HepG2 (cell line): ENCODE data around the gene NARS2. TPM values are rescaled to one million over a fixed set of nuclear protein-coding genes. Genes with fewer than 3 reads are reported as not detected.

Experiments used
- AHR ChIP-seq: IDR thresholded peaks from 2 replicates; pipeline ENCODE4 v1.6.1; 2018; ENCODE audit warnings: missing genetic modification reagents, missing compliant biosample characterization
- ATF7 ChIP-seq, 2 experiments: fragments of 450-650 bp in 1 of 2; sonication (generic) in 1 of 2; formaldehyde crosslinking in 1 of 2; IDR thresholded peaks; 2 replicates each; pipeline versions ENCODE4 v1.4.0 to v1.6.1; 2016 to 2020; ENCODE audit warnings: antibody characterized with exemption in 1 of 2, mild to moderate bottlenecking in 1 of 2, missing genetic modification reagents in 1 of 2
- CENPT ChIP-seq: sonication (generic); formaldehyde crosslinking; IDR thresholded peaks from 2 replicates; pipeline ENCODE4 v1.8.0; 2022; ENCODE audit warnings: low read depth, mild to moderate bottlenecking, moderate library complexity, missing genetic modification reagents
- ELF1 ChIP-seq: sonication (generic); formaldehyde crosslinking; IDR thresholded peaks from 2 replicates; pipeline ENCODE4 v1.4.0; 2020; ENCODE audit warnings: missing genetic modification reagents
- EZH2 ChIP-seq: conservative IDR thresholded peaks from 2 replicates; pipeline ENCODE4 v1.6.1; 2012; ENCODE audit warnings: mild to moderate bottlenecking, low read depth, low read length, moderate library complexity
- GFI1 ChIP-seq: sonication (generic); formaldehyde crosslinking; IDR thresholded peaks from 2 replicates; pipeline ENCODE4 v1.5.0; 2020; ENCODE audit warnings: missing genetic modification reagents, mild to moderate bottlenecking, borderline replicate concordance
- KDM5B ChIP-seq: sonication (generic); formaldehyde crosslinking; IDR thresholded peaks from 2 replicates; pipeline ENCODE4 v1.4.0; 2020; ENCODE audit warnings: missing genetic modification reagents, mild to moderate bottlenecking, borderline replicate concordance
- POLR2A ChIP-seq, 2 experiments: IDR thresholded peaks; 2 replicates each; pipeline ENCODE4 v1.6.1; 2011; ENCODE audit warnings: low read depth in 2 of 2, low read length in 2 of 2, mild to moderate bottlenecking in 1 of 2, moderate library complexity in 1 of 2; ENCODE audit not compliant: insufficient read depth in 1 of 2
- RBFOX2 ChIP-seq: fragments of 200-400 bp; formaldehyde crosslinking; IDR thresholded peaks from 2 replicates; pipeline ENCODE4 v1.6.1; 2017; ENCODE audit warnings: low read depth, mild to moderate bottlenecking, low read length
- SNRNP70 ChIP-seq: fragments of 200-400 bp; formaldehyde crosslinking; IDR thresholded peaks from 2 replicates; pipeline ENCODE4 v1.6.1; 2017; ENCODE audit warnings: mild to moderate bottlenecking, low read depth, low read length, moderate library complexity
- ZBTB20 ChIP-seq: sonication (generic); formaldehyde crosslinking; IDR thresholded peaks from 2 replicates; pipeline ENCODE4 v1.8.1; 2023; ENCODE audit warnings: missing genetic modification reagents, low read depth, mild to moderate bottlenecking, borderline replicate concordance
- ZNF350 ChIP-seq: sonication (generic); formaldehyde crosslinking; IDR thresholded peaks from 2 replicates; pipeline ENCODE4 v1.4.0; 2020; ENCODE audit warnings: mild to moderate bottlenecking, low read depth, missing genetic modification reagents, borderline replicate concordance
- ZNF652 ChIP-seq: IDR thresholded peaks from 2 replicates; pipeline ENCODE4 v1.6.1; 2016; ENCODE audit warnings: low read depth, borderline replicate concordance
- ZNF850 ChIP-seq: sonication (generic); formaldehyde crosslinking; conservative IDR thresholded peaks from 2 replicates; pipeline ENCODE4 v1.9.0; 2021; ENCODE audit warnings: mild to moderate bottlenecking, missing genetic modification reagents
- polyA plus RNA-seq, 8 experiments: library from polyadenylated mRNA; depleted of rRNA in 3 of 8; stranded (reverse) in 7 of 8; unstranded in 1 of 8; fragments of >200 nt; fragmentation: Illumina TruSeq in 4 of 8; extraction: Trizol in 4 of 8; gene quantifications; 2 replicates each; pipeline versions ENCODE4 v1.2.1 to v1.2.3, GENCODE V29; 2011 to 2016; ENCODE audit warnings: low read depth in 4 of 8, missing spikeins in 1 of 8, mixed read lengths in 1 of 8; ENCODE audit not compliant: insufficient read depth in 1 of 8
- total RNA-seq, 5 experiments: library from RNA; depleted of rRNA; stranded (reverse); fragments of >200 nt; fragmentation: Illumina TruSeq; extraction: Trizol; gene quantifications; 2 replicates each; pipeline ENCODE4 v1.2.3, GENCODE V29; 2016; ENCODE audit warnings: low read depth in 1 of 5
- TF ChIP-seq, protein P1 (sequence below): sonication (generic); formaldehyde crosslinking; IDR thresholded peaks from 2 replicates; pipeline ENCODE4 v1.4.0; 2020; ENCODE audit warnings: missing genetic modification reagents
- TF ChIP-seq, protein P2 (sequence below): sonication (generic); formaldehyde crosslinking; IDR thresholded peaks from 2 replicates; pipeline ENCODE4 v1.4.0; 2020; ENCODE audit warnings: missing genetic modification reagents
- TF ChIP-seq, protein P3 (sequence below): sonication (generic); formaldehyde crosslinking; IDR thresholded peaks from 2 replicates; pipeline ENCODE4 v1.9.0; 2021; ENCODE audit warnings: mild to moderate bottlenecking, missing genetic modification reagents
- TF ChIP-seq, protein P4 (sequence below): sonication (generic); formaldehyde crosslinking; conservative IDR thresholded peaks from 2 replicates; pipeline ENCODE4 v1.4.0; 2020; ENCODE audit warnings: missing genetic modification reagents

The NARS2 gene
- total and polyA plus RNA-seq, 2 of the 13 experiments (the other 11 are each of a cell fraction or from before 2014, with no cell fraction given): 45.9 to 65.0 TPM

DNA sequence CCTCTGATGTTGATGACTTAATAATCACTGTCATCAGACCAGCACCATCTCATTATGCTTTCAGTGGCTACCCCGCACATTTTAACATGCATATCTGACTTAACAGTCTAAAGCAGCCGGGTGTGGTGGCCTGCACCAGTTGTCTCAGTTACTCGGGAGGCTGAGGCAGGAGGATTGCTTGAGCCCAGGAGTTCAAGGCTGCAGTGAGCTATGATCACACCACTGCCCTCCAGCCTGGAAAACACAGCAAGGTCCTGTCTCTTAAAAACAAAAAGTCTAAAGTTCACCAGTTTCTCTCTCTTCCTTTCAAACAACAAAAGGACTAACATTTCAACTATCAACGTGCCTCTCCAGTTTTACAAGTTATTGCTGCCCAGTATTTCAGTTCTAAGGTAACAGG, 101.8 kb downstream of the NARS2 start (continued):
- TF ChIP-seq KDM5B (CRISPR knock-in tag) (no peak), POLR2A (IDR thresholded peaks at IDR 0.05; ENCODE audit: insufficient read depth in 1 of 2, low read depth in 2 of 2, low read length in 2 of 2) (no peak), ZNF850 (CRISPR knock-in tag) (no peak), ZBTB20 (no peak), SNRNP70 (no peak), ATF7 (IDR thresholded peaks at IDR 0.05) (no peak), ATF7 (CRISPR knock-in tag; IDR thresholded peaks at IDR 0.05) (no peak), GFI1 (CRISPR knock-in tag) (no peak), RBFOX2 (no peak), CENPT (CRISPR knock-in tag) (no peak), ZNF350 (CRISPR knock-in tag) (no peak), AHR (no peak), ELF1 (CRISPR knock-in tag) (no peak), EZH2 (no peak), ZNF652 (CRISPR knock-in tag) (no peak)
- TF ChIP-seq, protein P1, sequence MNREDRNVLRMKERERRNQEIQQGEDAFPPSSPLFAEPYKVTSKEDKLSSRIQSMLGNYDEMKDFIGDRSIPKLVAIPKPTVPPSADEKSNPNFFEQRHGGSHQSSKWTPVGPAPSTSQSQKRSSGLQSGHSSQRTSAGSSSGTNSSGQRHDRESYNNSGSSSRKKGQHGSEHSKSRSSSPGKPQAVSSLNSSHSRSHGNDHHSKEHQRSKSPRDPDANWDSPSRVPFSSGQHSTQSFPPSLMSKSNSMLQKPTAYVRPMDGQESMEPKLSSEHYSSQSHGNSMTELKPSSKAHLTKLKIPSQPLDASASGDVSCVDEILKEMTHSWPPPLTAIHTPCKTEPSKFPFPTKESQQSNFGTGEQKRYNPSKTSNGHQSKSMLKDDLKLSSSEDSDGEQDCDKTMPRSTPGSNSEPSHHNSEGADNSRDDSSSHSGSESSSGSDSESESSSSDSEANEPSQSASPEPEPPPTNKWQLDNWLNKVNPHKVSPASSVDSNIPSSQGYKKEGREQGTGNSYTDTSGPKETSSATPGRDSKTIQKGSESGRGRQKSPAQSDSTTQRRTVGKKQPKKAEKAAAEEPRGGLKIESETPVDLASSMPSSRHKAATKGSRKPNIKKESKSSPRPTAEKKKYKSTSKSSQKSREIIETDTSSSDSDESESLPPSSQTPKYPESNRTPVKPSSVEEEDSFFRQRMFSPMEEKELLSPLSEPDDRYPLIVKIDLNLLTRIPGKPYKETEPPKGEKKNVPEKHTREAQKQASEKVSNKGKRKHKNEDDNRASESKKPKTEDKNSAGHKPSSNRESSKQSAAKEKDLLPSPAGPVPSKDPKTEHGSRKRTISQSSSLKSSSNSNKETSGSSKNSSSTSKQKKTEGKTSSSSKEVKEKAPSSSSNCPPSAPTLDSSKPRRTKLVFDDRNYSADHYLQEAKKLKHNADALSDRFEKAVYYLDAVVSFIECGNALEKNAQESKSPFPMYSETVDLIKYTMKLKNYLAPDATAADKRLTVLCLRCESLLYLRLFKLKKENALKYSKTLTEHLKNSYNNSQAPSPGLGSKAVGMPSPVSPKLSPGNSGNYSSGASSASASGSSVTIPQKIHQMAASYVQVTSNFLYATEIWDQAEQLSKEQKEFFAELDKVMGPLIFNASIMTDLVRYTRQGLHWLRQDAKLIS (CRISPR knock-in tag): no peak
- TF ChIP-seq, protein P2, sequence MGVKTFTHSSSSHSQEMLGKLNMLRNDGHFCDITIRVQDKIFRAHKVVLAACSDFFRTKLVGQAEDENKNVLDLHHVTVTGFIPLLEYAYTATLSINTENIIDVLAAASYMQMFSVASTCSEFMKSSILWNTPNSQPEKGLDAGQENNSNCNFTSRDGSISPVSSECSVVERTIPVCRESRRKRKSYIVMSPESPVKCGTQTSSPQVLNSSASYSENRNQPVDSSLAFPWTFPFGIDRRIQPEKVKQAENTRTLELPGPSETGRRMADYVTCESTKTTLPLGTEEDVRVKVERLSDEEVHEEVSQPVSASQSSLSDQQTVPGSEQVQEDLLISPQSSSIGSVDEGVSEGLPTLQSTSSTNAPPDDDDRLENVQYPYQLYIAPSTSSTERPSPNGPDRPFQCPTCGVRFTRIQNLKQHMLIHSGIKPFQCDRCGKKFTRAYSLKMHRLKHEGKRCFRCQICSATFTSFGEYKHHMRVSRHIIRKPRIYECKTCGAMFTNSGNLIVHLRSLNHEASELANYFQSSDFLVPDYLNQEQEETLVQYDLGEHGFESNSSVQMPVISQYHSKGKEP (CRISPR knock-in tag): no peak
- TF ChIP-seq, protein P3, sequence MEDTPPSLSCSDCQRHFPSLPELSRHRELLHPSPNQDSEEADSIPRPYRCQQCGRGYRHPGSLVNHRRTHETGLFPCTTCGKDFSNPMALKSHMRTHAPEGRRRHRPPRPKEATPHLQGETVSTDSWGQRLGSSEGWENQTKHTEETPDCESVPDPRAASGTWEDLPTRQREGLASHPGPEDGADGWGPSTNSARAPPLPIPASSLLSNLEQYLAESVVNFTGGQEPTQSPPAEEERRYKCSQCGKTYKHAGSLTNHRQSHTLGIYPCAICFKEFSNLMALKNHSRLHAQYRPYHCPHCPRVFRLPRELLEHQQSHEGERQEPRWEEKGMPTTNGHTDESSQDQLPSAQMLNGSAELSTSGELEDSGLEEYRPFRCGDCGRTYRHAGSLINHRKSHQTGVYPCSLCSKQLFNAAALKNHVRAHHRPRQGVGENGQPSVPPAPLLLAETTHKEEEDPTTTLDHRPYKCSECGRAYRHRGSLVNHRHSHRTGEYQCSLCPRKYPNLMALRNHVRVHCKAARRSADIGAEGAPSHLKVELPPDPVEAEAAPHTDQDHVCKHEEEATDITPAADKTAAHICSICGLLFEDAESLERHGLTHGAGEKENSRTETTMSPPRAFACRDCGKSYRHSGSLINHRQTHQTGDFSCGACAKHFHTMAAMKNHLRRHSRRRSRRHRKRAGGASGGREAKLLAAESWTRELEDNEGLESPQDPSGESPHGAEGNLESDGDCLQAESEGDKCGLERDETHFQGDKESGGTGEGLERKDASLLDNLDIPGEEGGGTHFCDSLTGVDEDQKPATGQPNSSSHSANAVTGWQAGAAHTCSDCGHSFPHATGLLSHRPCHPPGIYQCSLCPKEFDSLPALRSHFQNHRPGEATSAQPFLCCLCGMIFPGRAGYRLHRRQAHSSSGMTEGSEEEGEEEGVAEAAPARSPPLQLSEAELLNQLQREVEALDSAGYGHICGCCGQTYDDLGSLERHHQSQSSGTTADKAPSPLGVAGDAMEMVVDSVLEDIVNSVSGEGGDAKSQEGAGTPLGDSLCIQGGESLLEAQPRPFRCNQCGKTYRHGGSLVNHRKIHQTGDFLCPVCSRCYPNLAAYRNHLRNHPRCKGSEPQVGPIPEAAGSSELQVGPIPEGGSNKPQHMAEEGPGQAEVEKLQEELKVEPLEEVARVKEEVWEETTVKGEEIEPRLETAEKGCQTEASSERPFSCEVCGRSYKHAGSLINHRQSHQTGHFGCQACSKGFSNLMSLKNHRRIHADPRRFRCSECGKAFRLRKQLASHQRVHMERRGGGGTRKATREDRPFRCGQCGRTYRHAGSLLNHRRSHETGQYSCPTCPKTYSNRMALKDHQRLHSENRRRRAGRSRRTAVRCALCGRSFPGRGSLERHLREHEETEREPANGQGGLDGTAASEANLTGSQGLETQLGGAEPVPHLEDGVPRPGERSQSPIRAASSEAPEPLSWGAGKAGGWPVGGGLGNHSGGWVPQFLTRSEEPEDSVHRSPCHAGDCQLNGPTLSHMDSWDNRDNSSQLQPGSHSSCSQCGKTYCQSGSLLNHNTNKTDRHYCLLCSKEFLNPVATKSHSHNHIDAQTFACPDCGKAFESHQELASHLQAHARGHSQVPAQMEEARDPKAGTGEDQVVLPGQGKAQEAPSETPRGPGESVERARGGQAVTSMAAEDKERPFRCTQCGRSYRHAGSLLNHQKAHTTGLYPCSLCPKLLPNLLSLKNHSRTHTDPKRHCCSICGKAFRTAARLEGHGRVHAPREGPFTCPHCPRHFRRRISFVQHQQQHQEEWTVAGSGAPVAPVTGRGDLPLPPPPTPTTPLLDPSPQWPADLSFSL (CRISPR knock-in tag): no peak
- TF ChIP-seq, protein P4, sequence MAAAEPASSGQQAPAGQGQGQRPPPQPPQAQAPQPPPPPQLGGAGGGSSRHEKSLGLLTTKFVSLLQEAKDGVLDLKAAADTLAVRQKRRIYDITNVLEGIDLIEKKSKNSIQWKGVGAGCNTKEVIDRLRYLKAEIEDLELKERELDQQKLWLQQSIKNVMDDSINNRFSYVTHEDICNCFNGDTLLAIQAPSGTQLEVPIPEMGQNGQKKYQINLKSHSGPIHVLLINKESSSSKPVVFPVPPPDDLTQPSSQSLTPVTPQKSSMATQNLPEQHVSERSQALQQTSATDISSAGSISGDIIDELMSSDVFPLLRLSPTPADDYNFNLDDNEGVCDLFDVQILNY: no peak
